ENCODE measurements around the gene NDEL1.

DNA sequence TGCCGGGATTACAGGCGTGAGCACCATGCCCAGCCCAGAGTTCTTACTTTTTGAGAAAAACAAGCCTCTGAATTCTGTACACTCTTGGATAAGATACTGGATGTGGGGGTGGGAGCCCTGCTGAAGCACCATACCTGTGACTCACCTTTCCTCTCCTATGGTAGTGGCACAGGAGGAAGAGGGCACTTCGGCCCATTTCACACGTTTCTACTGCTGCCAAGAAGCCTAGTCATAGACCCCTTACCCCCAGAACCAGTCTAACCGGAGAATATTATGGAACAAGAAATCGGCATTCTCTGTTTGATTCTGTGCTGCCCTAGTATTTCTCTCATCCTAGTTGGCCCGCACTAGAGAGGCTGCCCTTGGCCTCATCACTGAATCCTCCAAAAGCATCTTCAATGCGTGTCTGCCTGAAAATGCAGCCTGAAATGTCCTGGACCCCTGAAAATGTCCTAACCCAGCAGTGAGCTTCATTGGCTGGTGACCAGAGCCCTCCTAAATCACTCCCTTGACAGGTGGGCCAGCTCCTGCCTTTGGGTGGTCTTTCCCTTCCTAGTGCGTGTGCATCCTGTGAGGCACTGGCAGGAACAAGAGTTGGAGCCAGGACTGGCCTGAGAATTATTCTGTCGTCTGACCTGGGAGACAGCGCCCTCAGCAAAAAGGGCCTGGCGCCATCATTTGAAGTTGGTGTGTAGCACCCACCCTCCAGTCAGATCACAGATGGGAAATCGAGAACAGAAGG, 37.9 kb downstream of the NDEL1 start:
- TF ChIP-seq CTCF (conservative IDR thresholded peaks at IDR 0.05; ENCODE audit: low read depth, low read length) (no peak), EZH2 (IDR thresholded peaks at IDR 0.05; ENCODE audit: borderline replicate concordance, low read depth, low read length, poor library complexity, severe bottlenecking) (no peak)

Data from A673 (cell line).